ENCODE results near the gene ADAMTS8.

The ADAMTS8 gene

DNA sequence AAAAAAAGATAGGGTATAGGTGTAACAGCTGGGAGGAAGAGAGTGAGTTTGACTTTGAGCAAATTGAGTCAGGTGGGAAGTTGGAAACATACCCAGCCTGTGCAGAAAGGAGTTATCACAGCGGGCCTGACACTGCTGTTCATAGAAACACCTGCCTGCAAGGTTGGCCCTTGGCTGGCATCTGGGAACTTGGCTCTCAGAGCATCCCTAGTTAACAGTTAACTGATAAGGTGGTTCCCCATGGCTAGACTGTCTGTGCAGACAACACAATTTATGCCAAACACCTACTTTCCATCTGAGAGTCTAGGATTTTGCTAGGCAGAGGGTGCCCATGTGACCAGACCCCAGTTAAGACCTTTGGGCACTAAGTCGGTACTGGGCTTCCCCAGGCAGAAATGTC, 31.4 kb downstream of the ADAMTS8 start:
- no peak for DNase-seq (ENCODE audit: low spot score)

DNA sequence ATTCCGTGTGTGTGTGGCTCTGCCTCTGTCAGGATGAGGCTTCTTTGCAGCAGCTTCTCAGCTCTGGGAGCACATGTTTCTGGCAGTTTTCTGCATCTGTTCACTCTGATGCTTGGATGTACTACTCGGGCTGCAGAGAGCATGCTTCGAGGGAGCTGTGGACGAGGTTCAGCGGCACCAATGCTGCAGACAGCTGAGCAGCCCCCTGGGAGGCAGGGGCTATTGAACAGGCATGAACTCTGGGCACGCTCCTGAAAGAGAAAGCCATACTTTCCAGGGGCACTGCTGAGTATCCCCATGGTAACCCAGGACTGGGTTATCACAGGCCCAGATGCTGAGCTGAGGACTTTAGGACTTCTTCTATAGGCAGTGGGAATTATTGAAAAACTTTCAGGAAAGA, 33.8 kb downstream of the ADAMTS8 start:
- DNase-seq (ENCODE audit: low spot score), result no peak

DNA sequence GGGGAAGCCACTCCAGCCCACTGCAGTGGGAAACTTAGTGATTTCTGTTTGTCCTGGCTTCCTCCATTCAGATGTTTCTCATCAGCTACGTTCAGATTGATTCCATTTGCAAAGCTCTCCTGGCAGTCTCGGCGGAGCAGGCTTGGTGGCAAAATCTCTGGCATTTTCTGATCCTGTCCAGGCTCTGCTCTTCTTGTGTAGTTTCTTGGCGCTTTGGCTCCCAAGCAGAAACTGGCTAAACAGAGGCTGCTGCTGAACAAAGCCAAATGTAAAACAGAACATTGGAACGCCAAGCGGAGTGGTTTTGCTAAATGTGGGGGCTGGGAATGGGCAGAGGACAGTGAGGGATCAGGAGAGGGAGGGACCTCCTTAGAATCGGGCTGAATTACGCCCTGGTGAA, 36.7 kb downstream of the ADAMTS8 start:
- DNase-seq (ENCODE audit: low spot score), result no peak

DNA sequence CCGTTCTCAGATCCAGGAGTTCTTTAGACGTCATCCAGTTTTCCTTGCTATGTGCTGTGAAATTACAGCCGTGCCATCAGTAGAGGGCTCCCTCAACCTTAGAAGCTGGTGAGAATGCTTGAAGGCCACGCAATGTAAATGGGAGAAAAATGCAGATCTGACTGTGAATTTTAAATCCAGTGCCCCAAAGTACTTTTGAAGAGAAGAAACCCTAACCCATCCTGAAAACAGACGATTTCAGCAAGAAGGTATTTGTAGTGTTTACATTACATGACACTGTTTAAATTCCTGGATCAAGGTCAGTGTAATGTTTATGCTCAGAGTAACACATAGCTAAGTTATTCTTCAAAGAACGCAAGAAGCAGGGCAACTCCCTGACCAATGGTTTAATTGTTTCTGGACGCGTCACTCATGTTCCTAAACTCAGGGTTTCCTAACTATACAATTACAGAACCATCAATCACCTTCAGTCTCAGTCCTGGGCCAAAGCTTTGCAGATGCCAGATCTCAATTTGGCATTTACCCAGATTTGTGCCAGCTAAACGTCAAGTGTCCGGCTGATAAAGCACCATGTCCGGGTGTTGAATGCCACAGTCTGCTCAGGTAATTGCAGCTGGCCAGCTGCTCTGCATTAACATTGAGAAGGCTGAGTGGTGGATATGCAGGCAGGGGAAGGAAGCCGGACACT, 38.2 kb downstream of the ADAMTS8 start:
- peak; percentile 89 for DNase-seq (ENCODE audit: low spot score)

DNA sequence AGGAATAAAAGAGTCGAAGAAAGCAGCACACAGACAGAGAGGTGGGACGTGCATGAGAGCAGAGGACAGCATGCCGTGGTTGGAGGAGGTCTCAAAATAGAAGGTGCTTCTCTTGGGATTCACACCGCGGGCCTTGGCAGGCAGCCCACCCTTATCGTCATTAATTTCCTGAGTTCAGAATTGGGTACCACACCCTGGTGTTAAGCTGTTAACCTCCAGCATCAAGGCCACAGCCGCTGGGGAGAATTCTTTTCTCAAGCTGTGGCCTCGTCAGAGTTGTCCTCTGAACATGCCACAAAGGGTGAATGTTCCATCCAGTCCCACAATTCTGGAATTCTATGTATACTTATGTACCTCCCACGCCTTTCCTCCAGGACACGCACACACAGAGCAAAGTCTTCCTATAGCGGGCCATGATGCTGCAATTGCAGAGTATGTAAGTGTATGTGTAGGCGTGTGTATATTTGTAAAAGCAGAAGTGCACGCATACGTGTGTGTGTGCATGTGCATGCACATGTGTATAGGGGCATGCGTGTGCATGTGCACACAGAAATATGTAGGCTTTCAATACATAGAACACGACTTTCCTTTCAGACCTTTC, 39.0 kb downstream of the ADAMTS8 start:
- no peak for DNase-seq (ENCODE audit: low spot score)

DNA sequence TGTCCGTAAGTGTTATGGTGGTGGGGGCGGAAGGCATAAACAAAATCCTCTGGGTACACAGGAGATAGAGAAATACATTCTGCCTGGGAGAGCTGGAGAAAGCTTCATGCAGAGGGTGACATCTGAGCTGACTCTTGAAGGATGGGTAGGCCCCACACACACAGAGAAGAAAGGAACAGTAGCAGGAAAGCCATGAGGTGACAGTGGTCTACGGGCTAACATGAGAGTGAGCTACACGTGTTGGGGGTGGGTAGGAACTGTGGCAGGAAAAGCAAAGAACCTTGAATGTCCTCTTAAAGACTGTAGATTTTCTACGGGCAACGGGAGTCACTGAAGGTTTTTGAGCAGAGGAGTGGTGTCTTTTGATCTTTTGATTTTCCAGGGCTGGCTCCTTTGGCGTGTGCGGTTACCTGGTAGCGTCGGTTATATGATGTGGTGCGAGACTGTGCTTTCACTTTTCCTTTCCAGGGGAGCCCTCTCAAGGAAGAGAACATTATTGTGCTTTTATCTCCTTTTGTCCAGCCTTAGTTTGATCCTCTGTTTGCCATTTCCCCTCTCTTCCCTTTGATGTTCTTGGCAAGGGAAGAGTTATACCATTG, 39.7 kb downstream of the ADAMTS8 start:
- no peak for DNase-seq (ENCODE audit: low spot score)

DNA sequence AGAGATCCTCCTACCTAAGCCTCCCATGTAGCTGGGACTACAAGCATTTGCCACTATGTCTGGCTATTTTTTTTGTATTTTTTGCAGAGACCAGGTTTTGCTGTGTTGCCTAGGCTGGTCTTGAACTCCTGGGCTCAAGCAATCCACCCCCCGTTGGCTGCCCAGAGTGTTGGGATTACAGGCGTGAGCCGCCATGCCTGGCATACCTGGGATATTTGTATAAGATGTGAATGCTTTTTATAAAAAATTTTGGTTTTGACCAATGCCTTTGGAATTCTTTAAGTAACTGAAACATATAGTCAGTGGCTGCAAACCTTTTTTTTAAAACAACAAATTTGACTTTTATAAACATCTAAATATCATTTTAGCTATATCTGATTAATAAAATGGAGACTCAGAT, 42.4 kb downstream of the ADAMTS8 start:
- no peak for DNase-seq (ENCODE audit: low spot score)

DNA sequence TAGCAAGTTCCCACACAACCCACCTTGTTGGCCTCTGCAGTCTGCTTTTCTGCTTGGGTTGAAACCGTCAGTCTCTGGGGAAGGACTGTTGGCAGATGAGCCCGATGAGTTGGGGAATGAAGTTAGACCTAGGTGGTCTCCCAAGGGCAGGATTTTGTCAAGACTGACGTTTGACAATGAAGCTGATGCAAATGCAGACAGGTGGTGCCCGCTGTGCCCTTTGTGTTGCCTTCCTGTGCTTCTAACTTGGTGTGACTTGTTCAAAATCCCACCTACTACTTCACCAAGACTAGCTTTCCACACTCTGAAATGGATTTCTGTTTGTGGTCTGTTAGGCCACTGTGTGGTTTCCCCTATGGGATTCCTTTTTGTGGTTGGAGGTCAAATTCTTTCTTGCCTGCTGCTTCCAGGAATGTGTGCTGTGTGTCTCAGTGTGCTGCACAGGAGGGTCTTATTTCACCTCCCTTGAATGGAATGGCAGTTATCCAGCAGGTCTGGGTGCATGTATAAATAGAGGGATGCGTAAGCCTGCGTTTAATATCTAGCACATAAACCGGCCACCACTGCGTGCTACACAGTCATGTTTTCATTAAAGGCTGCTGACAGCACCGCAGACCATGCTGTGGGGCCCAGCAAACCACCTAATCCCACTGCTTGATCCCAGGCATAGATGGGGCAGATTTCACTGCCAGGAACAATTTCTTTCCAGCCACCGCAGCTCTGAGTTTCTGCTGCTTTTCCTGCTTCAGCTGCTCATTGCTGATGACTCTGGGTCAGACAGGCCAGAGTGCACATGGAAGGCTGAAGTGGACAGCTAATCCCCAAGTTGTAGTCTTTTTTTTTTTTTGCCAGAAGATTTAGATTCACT, 44.8 kb downstream of the ADAMTS8 start:
- no peak for DNase-seq (ENCODE audit: low spot score)

DNA sequence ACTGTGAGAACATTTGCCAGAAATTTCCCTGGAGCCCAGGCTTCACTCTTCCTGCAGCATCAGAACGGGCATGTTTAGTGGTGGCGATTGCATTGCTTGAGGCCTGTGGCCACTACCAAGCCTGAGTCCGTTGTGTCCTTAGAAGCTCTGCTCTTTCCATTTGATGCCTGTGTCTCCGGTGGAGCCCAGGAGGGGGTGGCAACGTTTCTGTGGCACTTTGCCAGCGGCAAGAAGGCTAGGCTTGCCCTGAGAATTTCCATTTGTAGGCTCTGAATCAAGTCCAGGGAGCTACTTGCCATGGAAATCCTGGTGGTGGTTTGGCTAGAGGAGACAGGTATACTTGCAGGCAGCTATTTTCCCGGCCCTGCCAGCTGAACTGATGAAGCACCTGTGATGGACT, 47.1 kb downstream of the ADAMTS8 start:
- DNase-seq (ENCODE audit: low spot score), result no peak

DNA sequence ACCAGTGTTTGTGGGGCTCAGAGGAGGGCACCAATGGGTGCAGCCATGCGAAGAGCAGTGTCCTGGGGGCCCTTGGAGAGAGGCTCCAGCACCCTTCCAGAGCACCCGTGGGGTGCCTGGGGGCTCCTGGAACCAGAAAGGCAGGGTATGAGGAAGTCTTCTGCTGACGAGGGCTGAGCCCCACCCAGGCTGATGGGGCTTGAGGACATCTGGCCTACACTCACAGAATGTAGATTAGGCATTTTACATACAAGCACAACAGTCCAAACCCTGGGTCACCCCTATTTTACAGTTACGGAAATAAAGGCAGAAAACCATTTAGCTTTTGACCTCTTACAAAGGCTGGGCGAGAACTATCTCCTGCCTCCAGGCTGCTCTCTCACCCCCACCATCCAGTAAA, 47.6 kb downstream of the ADAMTS8 start:
- no peak for DNase-seq (ENCODE audit: low spot score)

DNA sequence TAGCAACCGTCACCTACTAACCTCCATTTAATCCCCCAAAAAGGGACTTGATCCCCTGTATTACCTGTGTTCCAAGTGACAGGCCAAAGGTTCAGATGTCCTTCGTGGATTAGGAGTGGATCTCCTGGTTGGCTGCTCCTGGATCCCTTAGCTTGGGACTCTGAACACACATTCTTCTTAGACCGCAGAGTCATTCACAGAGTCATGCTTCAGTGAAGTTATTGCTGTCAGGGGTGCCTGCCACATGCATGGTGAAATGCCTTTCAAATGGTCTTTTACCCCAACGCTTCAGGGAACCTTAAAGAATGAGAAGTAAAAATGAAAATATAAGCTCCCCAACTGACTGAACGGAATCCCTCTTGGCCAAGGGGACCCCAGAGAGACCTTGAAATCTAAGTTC, 49.1 kb downstream of the ADAMTS8 start:
- no peak for DNase-seq (ENCODE audit: low spot score)

DNA sequence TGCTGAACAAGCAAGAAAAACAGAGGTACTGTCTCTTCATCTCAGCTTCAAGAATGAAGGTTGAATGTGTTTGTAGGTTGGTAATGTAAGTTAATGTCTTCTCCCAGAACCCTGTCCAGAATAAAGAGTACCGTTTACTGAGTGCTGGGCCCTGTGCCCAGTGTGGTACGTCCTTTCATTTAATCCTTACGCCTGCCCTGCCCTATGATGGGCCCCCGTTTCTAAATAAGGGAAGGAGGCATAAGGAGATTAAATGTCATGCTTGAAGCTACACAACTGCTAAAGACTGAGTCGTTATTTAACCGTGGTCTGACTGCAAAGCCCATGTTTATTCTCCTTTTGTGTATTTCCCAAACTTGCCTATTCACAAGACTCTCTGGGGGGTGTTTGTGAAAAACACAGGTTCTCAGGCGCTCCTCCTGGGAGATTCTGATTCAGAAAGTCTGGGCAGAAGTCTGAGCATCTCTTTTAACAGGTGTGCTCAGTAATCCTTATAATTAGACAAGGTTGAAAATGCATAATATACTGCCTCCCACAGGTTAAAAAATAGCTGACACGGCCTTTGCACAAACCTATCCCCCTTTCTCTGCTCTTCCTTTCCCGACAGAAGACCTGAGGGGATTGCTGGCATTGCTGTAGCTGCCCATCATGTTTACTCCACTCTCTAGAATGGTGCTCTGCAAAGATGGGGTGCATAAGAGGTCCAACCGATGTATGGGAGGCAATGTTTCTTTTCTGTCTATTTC, 57.4 kb downstream of the ADAMTS8 start:
- no peak for DNase-seq (ENCODE audit: low spot score)

DNA sequence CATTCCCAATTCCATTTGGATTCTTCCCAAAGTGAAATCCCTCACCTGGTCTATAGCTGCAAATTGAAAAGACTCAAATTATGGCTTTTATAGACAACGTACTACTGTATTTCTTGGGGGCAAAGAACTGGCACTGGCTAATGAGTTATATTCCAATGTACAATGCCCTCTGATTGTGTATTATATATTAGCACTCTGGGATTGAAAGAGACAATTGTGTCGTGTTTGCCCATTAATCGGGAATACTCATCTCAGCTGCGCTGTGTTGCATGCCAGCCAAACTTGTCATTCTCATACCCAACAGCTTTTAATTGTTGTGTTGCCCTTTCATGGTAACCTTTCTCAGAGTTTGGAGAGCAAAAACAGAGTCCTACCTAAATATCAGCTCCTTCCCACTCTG, 58.7 kb downstream of the ADAMTS8 start:
- peak; percentile 82 for DNase-seq (ENCODE audit: low spot score)

DNA sequence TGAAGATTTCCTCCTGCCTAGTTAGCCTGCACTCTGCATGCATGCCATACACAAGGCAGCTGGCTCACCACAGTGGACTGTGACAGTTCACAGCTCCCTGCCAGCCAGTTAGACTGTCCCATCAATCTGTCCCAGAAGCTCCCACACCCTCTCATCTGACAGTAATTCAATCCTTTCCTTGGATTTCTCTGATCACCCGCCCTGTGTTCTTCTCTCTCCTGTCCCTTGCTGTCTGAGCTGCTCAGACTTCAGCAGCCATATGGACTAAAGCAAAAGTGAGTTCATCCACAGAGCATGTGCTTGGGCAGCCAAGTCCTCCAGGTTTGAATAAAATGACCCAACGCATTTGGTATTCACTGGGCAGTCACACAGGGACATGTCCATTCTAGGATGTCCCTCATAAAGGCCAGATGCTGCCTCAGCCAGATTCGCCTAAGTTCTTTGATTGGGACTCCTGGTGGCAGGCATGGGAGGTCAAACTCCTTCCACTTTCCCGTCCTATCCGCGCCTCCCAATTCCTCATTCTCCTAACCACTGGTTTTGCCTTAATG, 59.2 kb downstream of the ADAMTS8 start:
- DNase-seq (ENCODE audit: low spot score), result peak; percentile 80

DNA sequence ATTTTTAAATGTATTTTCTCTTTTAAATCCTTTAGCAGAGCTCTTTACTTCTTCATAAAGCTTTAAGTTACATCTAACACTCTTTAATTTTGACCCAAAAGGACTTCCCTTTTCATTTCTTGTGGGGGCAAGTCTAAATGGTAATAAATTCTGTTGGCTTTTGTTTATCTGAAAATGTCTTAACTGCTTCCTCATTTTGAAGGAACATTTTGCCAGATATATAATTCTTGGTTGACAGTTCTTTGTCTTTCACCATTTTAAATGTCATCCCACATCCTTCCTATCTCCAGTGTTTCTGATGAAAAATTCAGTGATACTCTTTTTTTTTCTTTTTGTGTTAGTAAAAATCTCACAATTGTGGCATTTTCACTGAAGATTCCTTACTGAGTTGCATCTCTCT, 69.0 kb downstream of the ADAMTS8 start:
- no peak for DNase-seq (ENCODE audit: low spot score)

DNA sequence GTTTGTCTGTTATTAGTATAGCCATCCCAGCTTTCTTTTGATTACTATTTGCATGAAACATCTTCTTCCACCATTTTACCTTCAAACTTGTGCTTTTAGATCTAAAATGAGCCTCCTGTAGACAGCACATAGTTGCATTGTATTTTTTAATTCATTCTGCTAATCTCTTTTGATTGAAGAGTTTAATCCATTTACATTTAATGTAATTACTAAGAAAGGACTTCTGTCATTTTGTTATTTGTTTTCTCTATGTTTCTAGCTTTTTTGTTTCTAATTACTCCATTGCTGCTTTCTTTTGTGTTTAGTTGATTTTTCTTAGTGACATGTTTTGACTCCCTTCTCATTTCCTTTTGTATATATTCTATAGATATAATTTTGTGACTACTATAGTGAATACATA, 70.0 kb downstream of the ADAMTS8 start:
- DNase-seq (ENCODE audit: low spot score), result no peak
